Cardiac septum (tissue), 1 donor: Measurements from ENCODE around the gene ANKRD13D. TPM values are rescaled to one million over a fixed set of nuclear protein-coding genes. Genes with fewer than 3 reads are reported as not detected.

Experiments used
- DNase-seq: peaks from one replicate; pipeline ENCODE4 v3.0.0-alpha.2; 2020; ENCODE audit warnings: low spot score
- intact Hi-C: fragments of 100-400 bp; cut with DNase I; formaldehyde crosslinking; loops from one replicate; pipeline ENCODE4 v1.14.0; 2022
- total RNA-seq: library from RNA; stranded (reverse); fragmentation: NEBNext Ultra II Directional; extraction: Animal tissue kit (Norgen Biotek cat#: 25700); gene quantifications from one replicate; pipeline ENCODE4 v1.2.1, GENCODE V29; 2021
- donor health status: DM: no; HTN: no; CAD: no.

Gene ANKRD13D
- total RNA-seq, 1 donor from 2014 or later, result 20.0 TPM

DNA sequence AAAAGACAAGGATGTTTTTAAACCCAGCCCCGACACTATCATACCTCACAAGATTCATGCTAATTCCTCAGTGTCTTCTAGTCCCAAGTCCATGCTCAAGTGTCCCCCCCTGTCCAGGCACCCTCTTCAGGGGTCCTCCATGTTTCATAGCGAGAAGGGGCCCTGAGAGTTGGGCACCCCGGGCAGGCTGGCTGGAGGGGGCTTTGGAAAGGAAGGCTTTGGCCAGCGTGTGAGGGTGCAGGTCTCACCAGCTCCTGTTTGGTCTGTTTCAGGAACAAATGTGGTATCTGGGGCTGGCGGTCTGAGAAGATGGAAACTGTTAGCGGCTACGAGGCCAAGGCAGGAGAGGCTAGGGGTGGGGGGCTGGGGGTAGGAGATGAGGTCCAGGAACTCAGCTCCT, 9.7 kb downstream of the ANKRD13D start:
- intact Hi-C loops, result no loop called here
- DNase-seq, result no peak

GRCh38 chr11:67299471-67300191, 10.5 kb downstream of the ANKRD13D start:
- DNase-seq, result peak; percentile 59
- intact Hi-C loops, result loop anchor here (5.0 kb wide), 1 partner anchor 32 kb away; the partner anchor contains the start of gene GRK2

DNA sequence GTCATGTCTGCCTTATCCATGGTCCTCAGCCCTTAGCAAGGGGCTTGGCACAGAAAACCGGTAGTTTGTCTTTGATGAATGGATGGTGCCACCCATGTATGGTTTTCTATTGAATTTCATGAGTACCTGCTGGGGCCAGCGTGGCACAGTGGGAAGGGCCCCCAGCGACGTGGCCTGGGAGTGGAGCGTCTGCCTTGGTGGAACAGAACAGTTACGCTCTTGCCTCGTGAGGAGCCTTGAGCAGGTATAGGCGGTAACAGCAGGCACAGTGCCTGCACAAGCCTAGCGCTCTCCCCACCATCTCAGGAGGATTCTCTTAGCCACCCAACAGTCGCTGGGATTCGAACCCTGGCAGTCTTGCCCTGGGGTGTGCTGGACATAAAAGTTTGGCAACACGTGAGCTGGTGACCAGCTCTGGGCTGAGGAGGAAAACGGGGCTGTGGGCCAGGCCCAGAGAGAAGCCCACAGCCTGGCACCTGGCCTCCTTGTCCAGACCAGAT, 11.2 kb downstream of the ANKRD13D start:
- peak; percentile 57 for DNase-seq
- intact Hi-C loops, result loop anchor here (5.0 kb wide), 1 partner anchor 33 kb away; the partner anchor contains the start of gene GRK2

GRCh38 chr11:67300756-67301312, 11.7 kb downstream of the ANKRD13D start:
- intact Hi-C loops, result loop anchor here (5.0 kb wide), 1 partner anchor 34 kb away; the partner anchor contains the start of gene GRK2
- DNase-seq, result peak; percentile 63

DNA sequence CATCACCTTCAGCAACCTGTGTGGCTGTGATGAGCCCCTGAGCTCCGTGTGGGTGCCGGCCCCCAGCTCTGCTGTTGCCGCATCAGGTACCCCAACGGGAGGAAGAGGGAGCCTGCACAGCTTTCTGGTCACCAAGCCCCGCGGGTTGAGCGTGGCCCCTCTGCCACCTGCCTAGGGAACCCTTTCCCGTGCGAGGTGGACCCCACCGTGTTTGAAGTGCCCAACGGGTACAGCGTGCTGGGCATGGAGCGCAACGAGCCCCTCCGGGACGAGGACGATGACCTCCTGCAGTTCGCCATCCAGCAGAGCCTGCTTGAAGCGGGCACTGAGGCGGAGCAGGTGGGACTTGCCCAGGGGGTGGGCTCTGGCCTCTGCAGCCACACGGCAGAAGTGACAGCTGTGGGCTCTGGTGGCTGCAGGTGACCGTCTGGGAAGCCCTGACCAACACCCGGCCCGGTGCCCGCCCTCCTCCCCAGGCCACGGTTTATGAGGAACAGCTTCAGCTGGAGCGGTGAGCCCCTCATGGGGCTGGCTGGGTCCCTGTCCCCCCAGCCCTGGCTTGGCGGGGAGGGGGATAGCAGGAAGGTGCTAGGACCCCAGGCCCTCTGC, 12.3 kb downstream of the ANKRD13D start:
- intact Hi-C loops, result loop anchor here (5.0 kb wide), 1 partner anchor 34 kb away; the partner anchor contains the start of gene GRK2
- DNase-seq, result peak; percentile 69

DNA sequence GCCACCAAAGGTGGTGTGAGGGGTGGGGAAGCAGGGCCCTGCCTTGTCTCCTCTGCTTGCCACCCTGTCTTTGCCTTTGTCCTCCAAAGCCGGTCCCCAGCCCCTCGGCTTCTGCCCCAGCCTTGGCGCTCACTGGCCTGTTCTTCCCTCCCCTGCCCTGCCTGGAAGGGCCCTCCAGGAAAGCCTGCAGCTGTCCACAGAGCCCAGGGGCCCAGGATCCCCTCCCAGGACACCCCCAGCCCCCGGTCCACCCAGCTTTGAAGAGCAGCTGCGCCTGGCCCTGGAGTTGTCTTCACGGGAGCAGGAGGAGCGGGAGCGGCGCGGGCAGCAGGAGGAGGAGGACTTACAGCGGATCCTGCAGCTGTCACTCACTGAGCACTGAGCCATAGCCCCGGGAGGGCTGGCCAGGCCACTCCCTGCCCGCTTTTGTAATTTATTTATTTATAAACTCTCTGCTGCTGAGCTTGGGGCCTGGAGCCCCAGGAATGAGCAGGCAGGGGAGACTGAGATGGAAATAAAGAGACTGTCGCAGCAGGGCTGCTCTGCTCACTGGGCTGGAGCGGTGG, 12.9 kb downstream of the ANKRD13D start:
- intact Hi-C loops, result loop anchor here (2.0 to 5.0 kb wide), 2 partner anchors 15 to 35 kb away; partner anchors contain the start of gene GRK2
- peak; percentile 80 for DNase-seq

- intact Hi-C loops, result loop anchor here (2.0 to 5.0 kb wide), 2 partner anchors 14 to 35 kb away; partner anchors contain the start of gene GRK2
- DNase-seq, result peak; percentile 78
Measured at GRCh38 chr11:67302571-67303131, 13.5 kb downstream of the ANKRD13D start.

- peak; percentile 94 for DNase-seq
- intact Hi-C loops, result loop anchor here (2.0 to 5.0 kb wide), 2 partner anchors 14 to 36 kb away; partner anchors contain the start of gene GRK2
Measured at GRCh38 chr11:67303132-67303834, 14.2 kb downstream of the ANKRD13D start, which contains the start of gene SSH3. Gene SSH3 (plus strand): TSS chr11:67303530. CDS start chr11:67303626, 96 bp downstream.

- intact Hi-C loops, result loop anchor here (2.0 to 5.0 kb wide), 2 partner anchors 13 to 37 kb away; partner anchors contain the start of gene GRK2
- peak; percentile 80 for DNase-seq
Measured at GRCh38 chr11:67303835-67304411, 14.8 kb downstream of the ANKRD13D start.

- DNase-seq, result no peak
- intact Hi-C loops, result loop anchor here (5.0 kb wide), 1 partner anchor 37 kb away; the partner anchor contains the start of gene GRK2
Measured at GRCh38 chr11:67304511-67305113, 15.5 kb downstream of the ANKRD13D start.

- no peak for DNase-seq
- intact Hi-C loops, result no loop called here
Measured at GRCh38 chr11:67306769-67307544, 17.9 kb downstream of the ANKRD13D start.

GRCh38 chr11:67307545-67308001, 18.5 kb downstream of the ANKRD13D start:
- DNase-seq, result no peak
- intact Hi-C loops, result no loop called here

DNA sequence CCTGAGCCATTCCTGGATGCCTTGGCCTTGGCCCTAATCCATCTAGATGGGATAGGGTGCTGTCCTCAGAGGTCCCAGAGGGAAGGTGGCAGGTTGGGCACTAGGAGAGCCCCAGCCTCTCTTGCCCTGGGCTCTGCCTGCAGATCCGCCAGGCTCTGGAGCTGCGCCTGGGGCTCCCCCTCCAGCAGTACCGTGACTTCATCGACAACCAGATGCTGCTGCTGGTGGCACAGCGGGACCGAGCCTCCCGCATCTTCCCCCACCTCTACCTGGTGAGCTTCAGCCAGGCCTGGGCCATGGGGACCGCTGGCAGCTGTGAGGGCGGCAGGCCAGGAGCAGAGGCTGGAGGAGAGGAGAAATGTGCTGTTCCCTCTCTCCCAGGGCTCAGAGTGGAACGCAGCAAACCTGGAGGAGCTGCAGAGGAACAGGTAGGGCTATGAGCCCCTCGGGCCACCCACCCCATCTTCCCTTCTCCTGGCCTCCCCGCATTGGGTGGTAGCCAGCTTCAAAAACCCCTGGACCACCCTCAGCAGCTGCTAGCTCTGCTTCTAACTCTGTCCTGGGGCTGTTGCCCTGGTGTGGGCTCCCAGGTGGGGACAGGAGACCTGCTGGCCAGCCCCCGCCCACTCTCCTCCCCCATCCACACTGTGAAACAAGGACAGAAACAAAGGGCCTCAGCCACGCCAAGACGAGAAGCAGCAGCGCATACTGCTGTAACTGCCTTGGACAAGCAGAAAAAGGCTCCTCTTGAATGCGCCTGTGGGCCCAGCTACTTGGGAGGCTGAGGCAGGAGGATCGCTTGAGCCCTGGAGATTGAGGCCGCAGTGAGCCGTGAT, 19.1 kb downstream of the ANKRD13D start:
- no peak for DNase-seq
- intact Hi-C loops, result no loop called here

- no peak for DNase-seq
- intact Hi-C loops, result no loop called here
Measured at GRCh38 chr11:67309166-67309565, 20.1 kb downstream of the ANKRD13D start.

DNA sequence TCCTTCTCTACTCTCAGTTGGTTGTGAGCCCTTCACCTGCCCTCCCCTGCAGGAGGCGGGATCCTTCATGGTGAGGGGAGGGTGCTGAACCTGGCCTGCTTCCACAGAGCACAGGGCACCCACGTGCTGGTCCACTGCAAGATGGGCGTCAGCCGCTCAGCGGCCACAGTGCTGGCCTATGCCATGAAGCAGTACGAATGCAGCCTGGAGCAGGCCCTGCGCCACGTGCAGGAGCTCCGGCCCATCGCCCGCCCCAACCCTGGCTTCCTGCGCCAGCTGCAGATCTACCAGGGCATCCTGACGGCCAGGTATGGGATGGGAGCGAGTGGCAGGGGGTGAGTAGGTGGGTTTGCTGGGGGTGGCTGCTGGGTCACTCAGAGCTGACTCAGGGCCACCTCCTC, 20.6 kb downstream of the ANKRD13D start:
- intact Hi-C loops, result no loop called here
- no peak for DNase-seq
